SKM-1 (cell line): ENCODE data around the gene PAGR1.
"Not testable (repeated sequence)": the region's sequence is repeated elsewhere in the genome, so short reads cannot be mapped to it uniquely, and the experiment has no call there.

Experiments
- DNase-seq: peaks from one replicate; lab custom pipeline; 2025; ENCODE audit not compliant: unreplicated experiment; lab: John Stamatoyannopoulos, UW

Gene PAGR1

GRCh38 chr16:29862383-29862883 lies 46.5 kb downstream of the PAGR1 start:
- DNase-seq = no peak

GRCh38 chr16:29862884-29863668 lies 47.1 kb downstream of the PAGR1 start, which contains the start of gene CDIPT:
Gene CDIPT, minus strand, starts transcription at chr16:29863226. Its CDS starts 369 bp downstream, at chr16:29862857.
- peak; percentile 93 for DNase-seq

GRCh38 chr16:29863669-29863984 lies 47.7 kb downstream of the PAGR1 start:
- DNase-seq = no peak

GRCh38 chr16:29864205-29864604 lies 48.3 kb downstream of the PAGR1 start:
- no peak for DNase-seq

GRCh38 chr16:29868396-29869009 lies 52.6 kb downstream of the PAGR1 start:
- no peak for DNase-seq

GRCh38 chr16:29869067-29869466 lies 53.1 kb downstream of the PAGR1 start:
- DNase-seq = not testable (repeated sequence)
